Activated CD4-positive, CD25-positive, alpha-beta regulatory T cell treated with anti-CD3 and anti-CD28 coated beads, Interleukin-2, amount 50 U/mL, for 72 hours (primary cell): ENCODE measurements around the gene LRIG3.
"Not testable (repeated sequence)": the region's sequence is repeated elsewhere in the genome, so short reads cannot be mapped to it uniquely, and the experiment has no call there.

Experiments
- DNase-seq: peaks from one replicate; pipeline ENCODE4 v3.0.0; 2021

LRIG3 gene

GRCh38 chr12:58927120-58927519 lies 6.8 kb upstream of the LRIG3 start:
- DNase-seq, result no peak

- DNase-seq, result no peak
Observed at GRCh38 chr12:58926586-58926985, 6.3 kb upstream of the LRIG3 start.

GRCh38 chr12:58925751-58926150 lies 5.4 kb upstream of the LRIG3 start:
- no peak for DNase-seq

DNA sequence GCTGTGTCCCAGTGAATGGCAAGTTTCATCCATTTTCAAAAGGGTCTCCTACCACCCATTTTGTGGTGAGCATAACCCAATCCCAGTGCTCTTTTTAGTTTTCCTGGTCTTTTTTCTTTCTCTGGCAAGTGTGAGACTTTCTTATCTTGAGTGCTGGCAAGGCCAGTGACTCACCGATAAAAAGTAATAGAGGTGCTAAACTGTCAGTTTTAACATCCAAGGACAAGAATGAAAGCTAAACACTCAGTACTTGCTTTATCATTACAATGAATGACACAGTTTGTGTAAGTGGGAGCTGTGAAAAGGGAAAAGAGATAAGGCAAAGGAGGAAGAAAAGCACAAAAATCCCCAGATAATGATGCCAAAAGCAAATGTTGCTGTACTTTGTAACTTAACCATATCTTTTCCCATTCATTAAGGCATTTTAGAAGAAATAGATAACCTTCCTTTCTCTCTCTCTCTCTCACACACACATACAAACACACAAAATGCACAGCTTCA lies 4.9 kb upstream of the LRIG3 start:
- no peak for DNase-seq

DNA sequence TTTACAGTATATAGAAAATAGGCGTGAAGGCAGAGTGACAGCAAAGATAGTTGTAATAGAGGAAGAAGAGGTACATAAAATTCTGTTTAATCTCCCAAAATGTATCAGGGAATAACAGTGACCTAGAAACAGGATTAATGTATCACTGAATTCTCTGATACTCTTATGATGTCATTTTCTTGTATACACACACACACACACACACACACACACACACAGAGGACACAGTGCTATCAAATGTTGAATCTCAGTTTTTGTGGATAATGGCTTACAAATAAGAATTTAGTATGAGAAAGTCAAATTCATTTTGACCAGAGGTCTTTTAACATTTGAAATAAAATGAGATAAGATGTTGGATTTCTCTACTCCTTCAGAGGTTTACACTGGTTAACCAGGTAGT lies 4.3 kb upstream of the LRIG3 start:
- no peak for DNase-seq

DNA sequence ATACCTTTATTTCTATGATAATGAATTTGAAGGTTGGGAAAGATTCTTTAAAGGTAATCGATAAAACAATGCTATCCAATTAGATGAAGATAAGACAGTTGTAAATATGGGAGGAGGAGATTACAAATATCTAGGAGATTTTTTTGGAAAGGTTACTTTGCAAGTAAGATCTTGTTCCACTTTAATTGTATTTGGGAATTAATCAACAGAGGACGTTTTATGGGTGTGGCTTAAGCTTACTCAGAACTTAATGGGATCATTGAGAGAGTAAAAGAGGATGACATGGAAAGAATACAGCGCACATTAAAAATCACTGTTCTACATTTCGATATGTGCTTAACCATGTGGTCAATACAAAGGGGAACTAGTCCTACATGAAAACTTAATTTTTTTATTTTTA lies 3.5 kb upstream of the LRIG3 start:
- no peak for DNase-seq

GRCh38 chr12:58922849-58923248 lies 2.5 kb upstream of the LRIG3 start:
- DNase-seq, result no peak

DNA sequence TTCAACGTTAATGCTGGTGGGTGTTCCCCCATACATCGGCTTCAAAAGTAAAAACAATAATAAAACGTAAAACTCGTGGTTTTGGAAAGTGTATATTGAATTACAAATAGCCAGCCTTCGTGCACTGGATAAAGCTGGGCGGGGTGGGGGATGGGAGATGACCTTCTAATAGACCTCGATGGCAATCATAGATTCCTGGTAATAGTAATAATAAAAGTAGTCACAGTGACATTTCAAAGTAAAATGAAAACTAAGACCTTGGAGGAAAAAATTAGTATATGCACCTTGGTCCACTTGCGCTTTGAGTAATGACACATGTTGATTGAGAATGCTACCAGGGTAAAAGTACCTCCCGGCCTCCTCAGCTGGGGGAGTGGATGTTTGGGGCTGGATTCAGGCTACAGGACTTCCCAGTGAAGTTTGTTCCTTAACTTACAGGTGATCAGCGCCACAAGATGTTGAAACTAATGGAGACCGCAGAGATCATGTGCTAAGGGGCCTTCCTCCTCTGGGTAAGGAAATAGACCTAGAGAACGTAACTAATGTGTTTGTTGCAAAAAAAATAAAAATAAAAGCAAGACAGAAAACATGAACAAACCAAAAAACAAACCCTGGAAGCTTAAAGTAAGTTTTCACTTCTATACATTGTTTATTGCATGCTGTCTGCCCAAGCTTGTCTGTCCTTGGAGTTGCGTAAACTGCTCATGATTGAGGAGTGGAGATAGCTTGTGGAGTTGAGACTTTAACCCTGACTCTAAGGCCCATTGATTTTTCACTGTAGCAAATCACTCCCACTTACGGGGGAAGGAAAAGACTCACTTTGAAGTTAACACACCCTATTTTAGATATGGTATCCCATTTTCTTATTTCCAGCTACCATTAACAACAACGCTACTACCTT lies 907 bp upstream of the LRIG3 start:
- DNase-seq, result no peak

DNA sequence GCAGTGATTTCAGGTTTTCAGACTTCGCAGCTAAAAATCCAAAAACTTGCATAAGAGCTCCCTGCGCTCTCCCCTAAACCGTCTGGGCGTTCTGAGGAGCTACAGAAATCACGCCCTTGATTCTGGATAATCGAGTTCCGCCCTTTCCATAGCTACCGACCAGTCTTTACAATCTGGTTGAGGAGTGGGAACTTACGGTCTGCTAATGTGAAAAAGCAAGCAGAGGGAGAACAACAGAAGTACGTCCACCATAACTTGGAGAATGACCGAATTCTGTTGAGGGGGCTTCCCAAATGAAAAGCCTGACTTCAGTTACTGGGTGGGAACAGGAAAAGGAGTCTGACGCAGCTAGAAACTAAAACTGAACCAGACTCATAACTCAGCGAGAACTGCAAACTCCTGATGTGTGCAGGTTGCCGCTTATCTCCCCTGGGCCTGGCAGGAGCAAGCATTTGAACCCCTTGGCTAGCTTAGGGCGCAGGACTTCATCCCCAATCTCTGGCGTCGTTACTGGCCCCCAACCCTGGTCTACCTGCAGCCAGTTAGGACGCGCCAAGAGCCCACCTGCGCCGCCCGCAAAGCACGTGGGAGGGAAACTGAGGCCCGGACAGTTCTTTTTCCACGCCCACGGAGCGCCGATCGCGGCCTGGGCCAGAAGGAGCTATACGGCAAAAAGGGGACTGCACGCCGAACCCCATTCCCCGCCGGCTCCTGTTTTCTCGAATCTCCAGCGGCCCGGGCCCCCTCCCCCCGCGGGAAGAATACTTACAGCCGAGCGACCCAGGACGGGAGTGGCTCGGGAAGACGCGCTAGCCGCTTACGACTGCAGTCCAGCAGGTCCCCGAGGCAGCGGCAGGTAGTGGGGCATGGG lies 838 bp downstream of the LRIG3 start:
- DNase-seq, result no peak

DNA sequence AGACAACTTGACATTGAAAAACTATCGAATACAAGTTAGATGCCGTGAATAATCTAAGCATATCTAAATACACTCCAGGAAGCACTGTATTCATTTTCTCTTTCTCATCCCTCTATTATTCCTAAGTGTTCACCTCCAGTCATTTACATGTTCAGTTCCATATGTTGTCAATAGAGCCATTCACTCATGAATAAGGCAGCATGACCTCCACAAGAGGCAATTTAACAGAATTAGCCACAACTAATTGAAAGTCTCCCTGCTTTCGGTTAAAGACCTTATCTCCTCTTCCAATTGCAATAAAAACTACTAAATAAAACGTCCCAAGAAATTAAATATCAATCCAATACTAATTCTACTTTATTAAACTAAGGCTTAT lies 1.8 kb downstream of the LRIG3 start:
- DNase-seq, result no peak

GRCh38 chr12:58917699-58918468 lies 2.4 kb downstream of the LRIG3 start:
- no peak for DNase-seq

DNA sequence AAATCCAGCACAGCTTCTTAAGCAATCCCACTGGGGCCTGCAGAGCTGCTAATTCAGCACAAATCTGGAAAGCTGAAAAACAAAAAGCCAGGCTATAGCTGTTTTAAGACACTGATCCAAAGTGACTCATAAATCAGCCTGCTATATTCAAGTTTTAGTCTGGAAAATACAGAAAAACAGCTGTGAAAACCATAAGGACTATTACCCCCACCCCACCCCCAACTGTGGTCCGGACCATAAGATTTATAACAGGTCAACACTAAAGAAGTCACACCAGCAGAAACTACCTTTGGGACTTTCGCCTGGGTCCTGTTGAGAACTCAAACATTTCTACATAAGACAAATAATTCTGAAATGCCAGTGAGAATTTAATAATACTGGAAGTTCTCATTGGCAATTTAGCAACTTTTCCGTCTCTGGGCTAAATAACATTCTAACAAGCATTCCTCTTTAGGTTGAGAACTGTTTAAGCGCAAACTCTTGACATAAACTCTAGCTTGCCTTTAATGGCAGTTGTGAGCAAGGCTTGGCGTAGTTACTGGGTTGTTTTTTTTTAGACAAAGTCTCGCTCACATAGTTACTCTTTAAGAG lies 3.3 kb downstream of the LRIG3 start:
- no peak for DNase-seq

DNA sequence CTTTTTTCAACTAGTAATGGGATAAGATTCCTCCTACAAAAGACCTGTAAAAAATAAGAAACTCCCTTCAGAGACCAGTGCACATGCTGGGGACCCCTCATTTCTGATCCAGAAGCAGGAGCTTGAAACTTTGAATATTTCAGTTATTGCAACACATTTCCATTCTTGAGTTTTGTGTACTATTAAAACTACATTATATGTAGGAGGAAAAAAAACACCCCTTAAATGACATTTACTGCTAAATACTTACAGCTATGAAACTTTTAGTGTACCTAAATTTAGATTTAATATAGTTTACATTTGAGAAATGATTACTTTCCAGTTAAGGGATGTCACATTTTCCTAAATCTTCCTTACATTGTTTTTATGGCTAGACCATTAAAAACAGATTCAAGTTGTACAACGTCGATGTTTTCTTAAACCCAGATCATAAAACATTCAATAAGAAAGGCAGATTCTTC lies 4.1 kb downstream of the LRIG3 start:
- no peak for DNase-seq

GRCh38 chr12:58915634-58916033 lies 4.7 kb downstream of the LRIG3 start:
- DNase-seq, result no peak

- DNase-seq, result no peak
Observed at GRCh38 chr12:58915037-58915436, 5.3 kb downstream of the LRIG3 start.

DNA sequence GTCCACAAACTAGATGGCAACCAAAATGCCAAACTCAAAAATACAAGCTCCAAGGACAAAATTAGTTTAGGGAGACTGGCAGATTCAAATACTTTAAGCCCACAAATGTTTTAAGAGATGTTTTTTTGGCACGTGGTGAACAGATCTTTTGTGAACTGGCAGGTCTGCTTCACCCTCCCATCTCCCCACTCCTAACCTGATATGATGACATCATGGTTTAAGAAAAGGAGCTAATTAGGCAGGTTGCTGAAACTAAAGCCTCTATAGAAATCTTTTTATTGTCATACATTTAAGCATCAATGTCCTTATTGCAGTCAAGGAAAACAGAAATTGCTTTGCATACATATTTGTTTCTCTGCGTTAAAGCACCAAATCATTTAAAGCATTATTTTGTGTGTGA lies 5.8 kb downstream of the LRIG3 start:
- DNase-seq, result no peak

- DNase-seq, result no peak
Observed at GRCh38 chr12:58907391-58907790, 12.9 kb downstream of the LRIG3 start.

DNA sequence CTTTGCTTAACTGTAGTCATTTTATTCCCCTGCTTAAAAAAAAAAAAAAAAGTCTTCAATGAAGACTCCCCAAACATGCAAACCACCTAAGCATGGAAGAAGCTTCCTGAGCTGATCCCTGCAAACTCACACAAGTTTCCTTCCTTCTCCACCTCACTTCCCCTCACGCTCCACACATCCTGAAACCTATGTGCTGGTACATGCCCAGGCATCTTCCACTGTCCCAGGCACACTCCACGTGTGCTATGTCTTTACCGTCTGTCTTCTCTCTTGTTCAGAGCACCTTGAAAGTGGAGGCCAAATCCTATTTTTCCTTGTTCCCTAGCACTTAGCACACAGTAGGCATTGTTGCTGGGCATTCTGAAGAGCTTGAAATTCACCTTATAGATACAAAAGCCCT lies 13.4 kb downstream of the LRIG3 start:
- no peak for DNase-seq

GRCh38 chr12:58905422-58905821 lies 14.9 kb downstream of the LRIG3 start:
- DNase-seq, result no peak

GRCh38 chr12:58902726-58903125 lies 17.6 kb downstream of the LRIG3 start:
- not testable (repeated sequence) for DNase-seq

DNA sequence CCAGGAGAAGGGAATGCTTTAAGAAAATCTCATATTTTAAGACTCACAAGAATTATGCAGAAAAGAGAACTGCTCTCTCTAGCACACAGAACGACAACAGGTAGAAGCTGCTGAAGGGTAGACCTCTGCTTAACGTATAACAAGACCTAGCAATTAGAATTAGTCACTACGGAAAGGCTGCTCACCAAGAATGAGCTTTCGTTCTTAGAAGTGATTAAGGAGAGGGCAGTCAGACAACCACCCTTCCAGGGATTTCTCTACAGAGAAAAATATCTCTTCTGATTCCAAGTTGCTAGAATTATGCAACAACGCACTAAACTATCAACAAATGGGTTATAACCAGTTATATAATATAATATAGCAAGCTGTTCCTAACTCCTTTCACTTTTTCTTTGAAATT lies 18.6 kb downstream of the LRIG3 start:
- DNase-seq, result no peak

GRCh38 chr12:58897969-58898368 lies 22.3 kb downstream of the LRIG3 start:
- DNase-seq, result no peak

- DNase-seq, result no peak
Observed at GRCh38 chr12:58896278-58896677, 24.0 kb downstream of the LRIG3 start.
